Activated naive CD8-positive, alpha-beta T cell treated with anti-CD3 and anti-CD28 coated beads, Interleukin-2, amount 10 ng/mL, durations not matched to agents 7 days and 5 days (primary cell): Measurements from ENCODE around the gene DPP7. TPM values are rescaled to one million over a fixed set of nuclear protein-coding genes. Genes with fewer than 3 reads are reported as not detected.
"Not testable (repeated sequence)": the region's sequence is repeated elsewhere in the genome, so short reads cannot be mapped to it uniquely, and the experiment has no call there.

ENCODE experiments used
- ATAC-seq: fragments of 150-1000 bp; cut with Tn5 transposase; one replicate; pipeline ENCODE4 v1.10.0; 2021; ENCODE audit warnings: low read depth, moderate library complexity
- POLR2A ChIA-PET: fragments of 350-600 bp; sonication (Branson Sonifier 250); formaldehyde crosslinking; loops from one replicate; lab custom pipeline; 2021; ENCODE audit warnings: antibody characterized with exemption; lab: Charles Lee
- DNase-seq: peaks from one replicate; pipeline ENCODE4 v3.0.0; 2021
- H3K27ac Mint-ChIP-seq: one replicate; pipeline ENCODE4 v1.8.0; 2022; ENCODE audit warnings: mild to moderate bottlenecking, mixed read lengths
- H3K27me3 Mint-ChIP-seq: one replicate; pipeline ENCODE4 v1.8.0; 2022; ENCODE audit warnings: mild to moderate bottlenecking, moderate library complexity, mixed read lengths
- H3K36me3 Mint-ChIP-seq: one replicate; pipeline ENCODE4 v1.8.0; 2021; ENCODE audit warnings: mild to moderate bottlenecking, mixed read lengths
- H3K4me1 Mint-ChIP-seq: one replicate; pipeline ENCODE4 v1.8.0; 2021; ENCODE audit warnings: mixed read lengths
- H3K4me3 Mint-ChIP-seq: one replicate; pipeline ENCODE4 v1.8.0; 2022; ENCODE audit warnings: mild to moderate bottlenecking, moderate library complexity, mixed read lengths
- H3K9me3 Mint-ChIP-seq: one replicate; pipeline ENCODE4 v1.8.0; 2021; ENCODE audit warnings: mixed read lengths
- total RNA-seq, 2 experiments: library from RNA; stranded (reverse); gene quantifications; one replicate each; pipeline ENCODE4 v1.2.3, GENCODE V29; 2021

Gene DPP7
- total RNA-seq, 2 experiments from 2014 or later = 314 to 322 TPM

- H3K9me3 Mint-ChIP-seq, ATAC-seq, H3K4me1 Mint-ChIP-seq, DNase-seq, H3K27ac Mint-ChIP-seq, H3K27me3 Mint-ChIP-seq, H3K4me3 Mint-ChIP-seq, H3K36me3 Mint-ChIP-seq: not testable (repeated sequence)
- POLR2A ChIA-PET = interaction anchor here (0.8 kb wide), 1 partner anchor 16 kb away, joined by 3 read pairs; no protein-coding TSS in a partner anchor
These were observed 51.7 kb downstream of the DPP7 start for GRCh38 chr9:137062798-137063197.

- Mint-ChIP-seq H3K36me3 (peaks cover 3% of the 10 kb centered on the region), H3K9me3 (no peaks in the 10 kb centered on the region), H3K27me3 (peaks cover 2% of the 10 kb centered on the region), H3K27ac (no peak overlapping the region), H3K4me1 (peaks cover 1% of the 10 kb centered on the region), H3K4me3 (no peak overlapping the region)
- POLR2A ChIA-PET = interaction anchor here (0.8 kb wide), 1 partner anchor 16 kb away, joined by 3 read pairs; no protein-coding TSS in a partner anchor
- no peak for DNase-seq
- no peak for ATAC-seq
These were observed 52.1 kb downstream of the DPP7 start for GRCh38 chr9:137062384-137062783.

Other genes with a start within 250 kb of the DPP7 start
- gene EDF1, start 248.4 kb downstream of the DPP7 start, total RNA-seq = 100 to 1,000 TPM; 289 to 297 TPM
- 10 to 100 TPM; 44.0 to 52.1 TPM for gene TRAF2, start 228.2 kb downstream of the DPP7 start, total RNA-seq
- gene FBXW5, start 170.0 kb downstream of the DPP7 start, total RNA-seq = 100 to 1,000 TPM; 103 to 104 TPM
- gene C8G, start 169.5 kb downstream of the DPP7 start, total RNA-seq = 1 to 10 TPM; 1.5 to 3.6 TPM
- gene LCN12, start 162.5 kb downstream of the DPP7 start, total RNA-seq = 1 to 10 TPM in 1 of 2 experiments, under 1 TPM in 1; 0.91 to 1.1 TPM
- 1 to 10 TPM; 1.3 to 3.3 TPM for gene PTGDS, start 137.2 kb downstream of the DPP7 start, total RNA-seq
- under 1 TPM; 0.33 to 0.48 TPM for gene LCNL1, start 131.7 kb downstream of the DPP7 start, total RNA-seq
- 10 to 100 TPM; 93.4 to 97.2 TPM for gene PAXX, start 122.3 kb downstream of the DPP7 start, total RNA-seq
- 10 to 100 TPM; 13.3 to 14.7 TPM for gene CLIC3, start 118.2 kb downstream of the DPP7 start, total RNA-seq
- gene ABCA2, start 86.5 kb downstream of the DPP7 start, total RNA-seq = 10 to 100 TPM; 67.1 to 74.5 TPM
- under 1 TPM; 0.39 to 0.62 TPM for gene FUT7, start 82.6 kb downstream of the DPP7 start, total RNA-seq
- gene NPDC1, start 68.6 kb downstream of the DPP7 start, total RNA-seq = 10 to 100 TPM; 22.4 to 27.0 TPM
- not detected for gene ENTPD2, start 60.7 kb downstream of the DPP7 start, total RNA-seq
- 10 to 100 TPM; 26.4 to 30.0 TPM for gene SAPCD2, start 44.2 kb downstream of the DPP7 start, total RNA-seq
- 10 to 100 TPM; 43.9 to 44.1 TPM for gene UAP1L1, start 37.2 kb downstream of the DPP7 start, total RNA-seq
- 10 to 100 TPM; 63.2 to 63.9 TPM for gene MAN1B1, start 27.7 kb downstream of the DPP7 start, total RNA-seq
- gene GRIN1, start 24.4 kb upstream of the DPP7 start, total RNA-seq = not detected
- gene LRRC26, start 55.3 kb upstream of the DPP7 start, total RNA-seq = not detected
- gene TMEM210, start 57.3 kb upstream of the DPP7 start, total RNA-seq = not detected
- 10 to 100 TPM; 84.2 to 87.8 TPM for gene ANAPC2, start 73.8 kb upstream of the DPP7 start, total RNA-seq
- 10 to 100 TPM; 62.4 to 65.2 TPM for gene SSNA1, start 73.9 kb upstream of the DPP7 start, total RNA-seq
- gene TPRN, start 86.0 kb upstream of the DPP7 start, total RNA-seq = 10 to 100 TPM; 11.2 to 14.7 TPM
- gene TMEM203, start 90.9 kb upstream of the DPP7 start, total RNA-seq = 10 to 100 TPM; 37.4 to 39.4 TPM
- gene NDOR1, start 91.0 kb upstream of the DPP7 start, total RNA-seq = 10 to 100 TPM; 38.8 to 39.8 TPM
- gene RNF208, start 107.5 kb upstream of the DPP7 start, total RNA-seq = 1 to 10 TPM; 5.0 to 7.2 TPM
- gene CYSRT1, start 110.4 kb upstream of the DPP7 start, total RNA-seq = under 1 TPM; 0.45 to 0.55 TPM
- not detected for gene RNF224, start 112.8 kb upstream of the DPP7 start, total RNA-seq
- not detected for gene SLC34A3, start 116.2 kb upstream of the DPP7 start, total RNA-seq
- gene TUBB4B, start 126.6 kb upstream of the DPP7 start, total RNA-seq = 100 to 1,000 TPM; 241 to 249 TPM
- not detected for gene STPG3, start 136.6 kb upstream of the DPP7 start, total RNA-seq
- 10 to 100 TPM; 58.7 to 63.1 TPM for gene NELFB, start 140.6 kb upstream of the DPP7 start, total RNA-seq
- 1 to 10 TPM; 8.1 to 8.2 TPM for gene TOR4A, start 163.0 kb upstream of the DPP7 start, total RNA-seq
- gene NRARP, start 187.5 kb upstream of the DPP7 start, total RNA-seq = 1 to 10 TPM; 1.2 to 1.7 TPM